SIG-M5 treated with dmso at 0.1 percent for 504 hours (cell line): ENCODE measurements around the gene CSF3.
"Not testable (repeated sequence)": the region's sequence is repeated elsewhere in the genome, so short reads cannot be mapped to it uniquely, and the experiment has no call there.

ENCODE experiments used
- DNase-seq: peaks from one replicate; lab custom pipeline; 2025; ENCODE audit not compliant: unreplicated experiment; lab: John Stamatoyannopoulos, UW

CSF3 gene

GRCh38 chr17:39996800-39997199 lies 18.4 kb upstream of the CSF3 start:
- DNase-seq, result no peak

GRCh38 chr17:39997543-39997942 lies 17.7 kb upstream of the CSF3 start:
- no peak for DNase-seq

GRCh38 chr17:39999067-39999466 lies 16.2 kb upstream of the CSF3 start:
- no peak for DNase-seq

- DNase-seq, result no peak
These were observed 15.1 kb upstream of the CSF3 start for GRCh38 chr17:40000161-40000560.

GRCh38 chr17:40001335-40001734 lies 13.9 kb upstream of the CSF3 start:
- not testable (repeated sequence) for DNase-seq

GRCh38 chr17:40004072-40004471 lies 11.2 kb upstream of the CSF3 start:
- no peak for DNase-seq

- DNase-seq, result no peak
These were observed 10.5 kb upstream of the CSF3 start for GRCh38 chr17:40004712-40005111.

- no peak for DNase-seq
These were observed 9.7 kb upstream of the CSF3 start for GRCh38 chr17:40005520-40005919.

- not testable (repeated sequence) for DNase-seq
These were observed 4.2 kb upstream of the CSF3 start for GRCh38 chr17:40010946-40011500.

- DNase-seq, result not testable (repeated sequence)
These were observed 3.1 kb upstream of the CSF3 start for GRCh38 chr17:40012017-40012647.

- DNase-seq, result no peak
These were observed 762 bp upstream of the CSF3 start for GRCh38 chr17:40014375-40014980.

GRCh38 chr17:40015998-40016985 lies 1.1 kb downstream of the CSF3 start:
- DNase-seq, result no peak

GRCh38 chr17:40017422-40018080 lies 2.3 kb downstream of the CSF3 start:
- DNase-seq, result no peak

- no peak for DNase-seq
These were observed 3.2 kb downstream of the CSF3 start for GRCh38 chr17:40018211-40019121.

GRCh38 chr17:40019140-40019991 lies 4.1 kb downstream of the CSF3 start:
- DNase-seq, result no peak

- DNase-seq, result no peak
These were observed 4.9 kb downstream of the CSF3 start for GRCh38 chr17:40020146-40020545.

GRCh38 chr17:40021451-40021971 lies 6.3 kb downstream of the CSF3 start:
- DNase-seq, result no peak

- no peak for DNase-seq
These were observed 7.3 kb downstream of the CSF3 start for GRCh38 chr17:40022497-40022896.
